Pericardium fibroblast (primary cell): ENCODE results near the gene FBXW7. TPM values are rescaled to one million over a fixed set of nuclear protein-coding genes. Genes with fewer than 3 reads are reported as not detected.

Experiments
- total RNA-seq: library from RNA; depleted of rRNA; stranded (reverse); fragments of >200 nt; gene quantifications from 2 replicates; pipeline ENCODE4 v1.2.3, GENCODE V29; 2015

FBXW7 gene
- 15.5 and 21.0 TPM in 2 replicates for total RNA-seq

GRCh38 chr4:152535903-152536544 lies at the start of gene FBXW7:
Gene FBXW7, minus strand, starts transcription at chr4:152536092. Its CDS starts 124,289 bp downstream, at chr4:152411803.

Other genes starting within 250 kb of the FBXW7 start
- gene TMEM154, start 143.9 kb upstream of the FBXW7 start, total RNA-seq = 2.3 and 2.6 TPM in 2 replicates
- gene TIGD4, start 243.6 kb upstream of the FBXW7 start, total RNA-seq = 0.12 TPM in 1 of 2 replicates, not detected in the other
- 23.0 and 25.9 TPM in 2 replicates for gene ARFIP1, start 243.9 kb upstream of the FBXW7 start, total RNA-seq